ENCODE measurements around the gene CHPT1.

DNA sequence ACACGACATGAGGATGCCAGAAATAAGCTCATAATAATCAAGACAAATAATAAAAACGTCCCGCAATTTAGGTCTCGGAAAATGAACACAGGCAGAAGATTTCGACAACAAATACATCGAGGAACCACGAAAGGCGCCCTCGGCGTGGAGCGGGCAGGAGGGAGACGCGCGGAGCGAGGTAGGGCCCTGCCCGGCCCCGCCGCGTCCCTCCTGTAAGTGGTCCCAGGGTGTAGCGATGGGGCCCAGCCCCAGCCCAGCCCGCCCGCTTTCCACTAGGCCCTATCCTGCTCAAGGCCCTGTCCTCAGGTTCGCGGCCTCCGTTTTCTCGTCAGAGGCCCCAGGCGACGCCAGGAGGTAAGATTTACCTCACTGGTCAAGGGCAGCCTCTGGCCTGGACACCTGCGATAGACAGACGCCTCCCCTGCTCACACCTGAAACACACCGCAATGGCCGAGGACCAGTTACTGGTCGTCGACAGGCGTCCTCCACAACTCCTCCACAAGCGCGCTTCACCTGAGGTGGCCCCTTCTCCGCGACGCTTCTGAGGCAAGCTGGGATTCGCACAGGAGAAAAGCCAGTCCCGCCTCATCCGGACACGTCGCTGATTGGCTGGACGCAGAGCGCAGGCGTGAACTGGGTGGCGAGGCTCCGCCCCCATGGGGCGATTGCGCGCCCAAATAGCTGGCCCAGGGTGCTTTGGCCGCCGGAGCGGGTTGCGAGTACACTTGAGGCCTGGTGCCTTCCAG, 41.7 kb downstream of the CHPT1 start, which contains the start of gene SYCP3:
- TF ChIP-seq, protein P1, sequence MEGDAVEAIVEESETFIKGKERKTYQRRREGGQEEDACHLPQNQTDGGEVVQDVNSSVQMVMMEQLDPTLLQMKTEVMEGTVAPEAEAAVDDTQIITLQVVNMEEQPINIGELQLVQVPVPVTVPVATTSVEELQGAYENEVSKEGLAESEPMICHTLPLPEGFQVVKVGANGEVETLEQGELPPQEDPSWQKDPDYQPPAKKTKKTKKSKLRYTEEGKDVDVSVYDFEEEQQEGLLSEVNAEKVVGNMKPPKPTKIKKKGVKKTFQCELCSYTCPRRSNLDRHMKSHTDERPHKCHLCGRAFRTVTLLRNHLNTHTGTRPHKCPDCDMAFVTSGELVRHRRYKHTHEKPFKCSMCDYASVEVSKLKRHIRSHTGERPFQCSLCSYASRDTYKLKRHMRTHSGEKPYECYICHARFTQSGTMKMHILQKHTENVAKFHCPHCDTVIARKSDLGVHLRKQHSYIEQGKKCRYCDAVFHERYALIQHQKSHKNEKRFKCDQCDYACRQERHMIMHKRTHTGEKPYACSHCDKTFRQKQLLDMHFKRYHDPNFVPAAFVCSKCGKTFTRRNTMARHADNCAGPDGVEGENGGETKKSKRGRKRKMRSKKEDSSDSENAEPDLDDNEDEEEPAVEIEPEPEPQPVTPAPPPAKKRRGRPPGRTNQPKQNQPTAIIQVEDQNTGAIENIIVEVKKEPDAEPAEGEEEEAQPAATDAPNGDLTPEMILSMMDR (IDR thresholded peaks at IDR 0.05): no peak
- no peak for TF ChIP-seq ZFX (IDR thresholded peaks at IDR 0.05; ENCODE audit: borderline replicate concordance)

All from 22Rv1 (cell line).